Fibroblast of gingiva (primary cell): Measurements from ENCODE around the gene JAK1.
"Not testable (repeated sequence)": the region's sequence is repeated elsewhere in the genome, so short reads cannot be mapped to it uniquely, and the experiment has no call there.

Experiments
- DNase-seq: peaks from one replicate; pipeline ENCODE4 v3.0.0-alpha.2; 2011; ENCODE audit warnings: low read depth

Gene JAK1

DNA sequence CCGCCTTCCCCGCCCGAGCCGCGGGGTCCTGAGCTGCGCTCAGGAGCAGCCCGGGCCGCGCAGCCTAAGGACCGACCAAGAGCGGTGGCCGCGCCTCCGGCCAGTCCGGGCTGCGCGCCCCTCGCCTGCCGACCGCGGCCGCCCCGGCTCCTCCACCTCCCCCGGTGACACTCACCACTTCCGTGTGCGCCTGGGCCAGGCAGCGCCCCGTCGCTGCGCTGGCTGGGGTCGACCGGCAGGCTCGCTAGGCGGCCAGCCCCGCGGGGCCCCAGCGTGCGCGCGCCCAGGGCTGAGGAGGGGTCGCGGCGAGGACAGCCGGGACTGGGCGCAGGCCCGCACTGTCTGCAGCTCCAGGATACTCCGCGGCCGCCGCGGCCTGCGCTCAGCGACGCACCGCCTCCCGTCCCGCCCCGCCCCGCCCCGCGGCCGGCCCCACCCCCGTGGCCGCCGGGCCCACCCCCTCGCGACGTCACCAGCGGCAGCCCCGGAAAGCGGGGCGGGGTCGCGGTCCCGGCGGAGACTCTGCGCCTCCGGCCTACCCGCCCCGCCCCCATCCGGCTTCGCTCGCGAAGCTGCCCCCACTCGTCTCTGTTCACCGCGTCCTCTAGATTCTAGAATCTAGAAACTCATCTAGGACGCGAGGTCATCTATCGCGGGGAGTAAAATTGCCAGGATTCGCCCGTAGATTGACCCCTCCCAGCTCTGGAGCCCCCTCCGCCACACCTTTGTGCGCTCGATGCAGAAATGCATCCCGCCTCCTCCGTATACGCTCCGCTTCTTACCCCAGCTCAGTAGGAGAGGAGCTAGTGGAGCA, at the start of gene JAK1:
TSS of gene JAK1 (minus strand) at position 392 of the 814 bp plus-strand sequence. CDS start 80,285 bp downstream, outside the sequence.
- DNase-seq = peak; percentile 77

DNA sequence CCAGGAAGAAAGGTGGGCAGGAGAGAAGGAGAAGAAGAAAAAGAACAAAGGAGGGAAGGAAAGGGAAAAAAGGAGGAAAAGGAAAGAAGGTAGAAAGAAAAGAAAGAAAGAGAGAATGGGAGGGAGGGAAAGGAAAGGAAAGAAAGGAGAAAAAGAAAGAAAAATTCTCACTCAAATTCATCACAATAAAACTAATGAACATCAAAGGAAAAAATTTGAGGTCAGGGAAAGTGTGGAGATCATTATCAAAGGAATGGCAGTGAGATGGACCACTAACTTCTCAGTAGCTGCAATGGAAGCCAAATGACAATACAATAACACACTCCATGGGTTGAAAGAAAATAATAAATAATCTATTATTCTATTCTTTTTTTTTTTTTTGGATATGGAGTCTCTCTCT, 48.0 kb upstream of the JAK1 start:
- DNase-seq = no peak

DNA sequence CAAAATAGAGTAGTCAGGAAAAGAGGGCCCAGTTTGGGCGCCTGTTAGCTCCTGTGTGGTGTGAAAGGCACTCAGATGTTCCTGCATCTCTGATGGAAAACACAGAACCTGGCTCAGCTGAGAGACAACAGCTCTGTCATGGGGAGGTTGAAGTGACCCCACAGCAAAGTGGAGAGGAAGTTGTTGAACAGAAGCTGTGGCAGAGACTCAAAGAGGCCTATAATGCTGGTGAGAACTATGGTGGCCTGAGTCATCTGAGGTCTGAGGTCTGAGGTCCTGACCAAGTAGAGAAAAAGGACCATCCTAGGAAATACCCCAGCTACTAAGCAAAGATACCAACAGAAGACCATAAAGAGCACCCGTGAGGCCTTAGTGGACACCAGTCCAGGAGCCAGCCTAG, 45.6 kb upstream of the JAK1 start:
- DNase-seq = no peak

DNA sequence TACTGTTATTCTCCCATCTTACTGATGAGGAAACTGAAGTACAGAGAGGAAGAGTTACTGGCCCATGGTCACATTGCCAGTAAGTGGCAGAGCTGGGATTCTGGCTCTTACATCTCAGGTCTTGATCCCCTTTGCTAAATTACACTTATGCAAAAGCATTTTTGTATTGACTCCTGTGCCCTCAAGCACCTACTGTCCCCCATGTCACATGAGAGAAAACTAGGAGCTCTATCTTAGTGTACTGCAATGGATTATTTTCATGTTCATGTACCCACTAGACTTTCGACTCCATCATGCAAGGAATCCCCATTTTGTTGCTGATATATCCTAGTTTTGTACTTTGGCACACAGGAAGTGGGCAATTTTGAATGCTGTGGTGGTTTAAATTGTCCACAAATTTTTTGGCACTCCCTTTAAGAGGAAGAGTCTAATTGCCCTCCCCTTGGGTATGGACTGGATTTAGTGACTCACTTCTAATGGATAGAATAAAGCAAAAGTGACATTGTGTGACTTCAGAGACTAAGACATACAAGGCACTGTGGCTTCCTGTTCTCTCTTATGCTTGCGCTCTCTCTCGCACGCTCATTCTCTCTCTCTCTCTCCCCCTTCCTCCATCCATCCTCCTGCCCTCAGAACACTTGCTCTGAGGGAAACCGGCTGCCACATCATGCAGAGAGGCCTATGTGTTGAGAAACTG, 43.5 kb upstream of the JAK1 start:
- no peak for DNase-seq

DNA sequence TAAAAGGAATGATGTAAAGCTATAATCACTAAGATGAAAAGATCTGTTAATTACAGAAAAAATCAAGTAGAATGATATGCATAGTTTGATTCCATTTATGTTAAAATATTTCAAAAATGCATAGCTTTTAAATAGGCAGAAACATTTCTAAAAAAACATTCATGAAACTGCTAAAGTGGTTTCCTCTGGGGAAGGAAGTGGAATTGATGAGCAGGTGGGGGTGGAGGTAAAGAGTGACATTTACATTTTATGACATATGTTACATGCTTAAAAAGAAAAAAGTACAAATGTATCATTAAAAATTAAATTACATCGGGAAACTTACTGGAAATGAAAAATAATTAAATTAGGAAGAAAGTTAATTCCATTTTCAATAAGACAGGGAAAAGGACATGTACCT, 42.8 kb upstream of the JAK1 start:
- DNase-seq = no peak

DNA sequence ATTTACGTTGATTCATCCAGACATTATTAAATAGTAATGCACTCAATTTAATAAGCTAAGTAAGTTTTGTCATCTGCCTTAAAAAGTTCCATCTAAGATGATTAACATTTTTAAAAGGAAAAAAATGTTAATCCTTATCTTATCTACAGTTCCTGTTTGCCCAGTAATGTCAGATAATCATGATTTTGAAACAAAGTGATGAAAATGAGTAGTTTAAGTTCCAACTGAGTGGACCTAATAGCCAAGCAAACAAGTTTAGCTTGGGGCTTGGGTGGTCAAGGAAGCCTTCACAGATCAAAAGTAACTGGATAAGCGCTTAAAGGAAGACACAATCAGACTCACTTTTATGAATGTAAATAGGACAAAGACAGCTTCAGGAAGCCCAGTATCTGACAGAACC, 40.5 kb upstream of the JAK1 start:
- DNase-seq = no peak

DNA sequence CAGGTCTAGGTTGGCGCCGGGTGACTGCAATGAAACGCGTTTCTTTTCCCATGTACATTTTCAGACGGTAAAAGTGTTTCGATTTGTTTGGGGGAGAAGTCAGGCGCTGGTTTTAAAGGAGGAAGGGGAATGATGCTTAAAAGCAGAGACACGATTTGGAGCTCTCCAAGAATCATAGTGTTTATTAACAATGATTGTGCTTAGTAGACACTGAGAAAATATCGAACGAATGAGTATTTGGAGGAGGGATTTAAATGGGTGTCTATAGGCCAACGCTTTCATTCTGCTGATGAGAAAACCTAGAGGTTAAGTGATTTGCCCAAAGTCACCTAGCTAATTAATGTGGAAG, 36.9 kb upstream of the JAK1 start:
- no peak for DNase-seq

DNA sequence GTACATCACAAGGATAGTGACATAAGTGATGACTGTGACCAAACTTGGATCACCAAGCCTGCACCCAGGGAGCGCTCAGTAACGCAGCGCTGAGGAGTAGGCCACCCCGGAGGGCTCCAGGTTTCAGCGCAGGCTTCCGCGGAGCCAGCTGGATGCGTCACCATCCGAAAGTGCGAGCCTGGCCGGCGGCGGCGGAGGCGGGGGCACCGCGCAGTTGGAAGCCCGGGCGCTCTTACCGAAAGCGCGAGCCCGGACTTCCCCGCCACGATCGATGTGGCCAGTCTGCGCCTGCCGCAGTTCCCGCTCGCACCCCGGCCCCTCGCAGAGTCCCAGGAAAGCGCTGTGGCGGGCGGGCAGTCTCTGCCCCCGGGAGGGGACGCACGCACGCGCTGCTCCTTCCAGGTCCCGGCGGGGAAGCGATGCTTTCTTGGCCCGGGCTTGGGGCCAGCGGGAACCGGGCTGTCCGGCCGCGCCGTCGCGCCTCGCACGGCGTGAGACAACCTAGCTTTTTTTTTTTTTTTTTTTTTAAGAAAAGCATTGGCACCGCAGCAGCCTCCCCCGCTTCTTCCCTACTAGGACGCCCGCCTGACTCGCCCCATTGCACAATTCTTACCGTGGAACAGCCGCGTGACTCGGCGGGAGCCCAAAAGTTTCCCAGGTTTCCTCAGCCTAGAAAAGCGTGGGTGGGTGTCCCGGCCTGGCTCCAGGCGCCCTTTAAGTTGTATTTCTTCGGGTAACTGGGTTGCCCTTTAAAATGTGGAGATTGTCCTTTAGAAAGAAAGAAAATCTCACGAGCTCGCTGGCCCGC, 36.4 kb upstream of the JAK1 start:
- peak; percentile 82 for DNase-seq

DNA sequence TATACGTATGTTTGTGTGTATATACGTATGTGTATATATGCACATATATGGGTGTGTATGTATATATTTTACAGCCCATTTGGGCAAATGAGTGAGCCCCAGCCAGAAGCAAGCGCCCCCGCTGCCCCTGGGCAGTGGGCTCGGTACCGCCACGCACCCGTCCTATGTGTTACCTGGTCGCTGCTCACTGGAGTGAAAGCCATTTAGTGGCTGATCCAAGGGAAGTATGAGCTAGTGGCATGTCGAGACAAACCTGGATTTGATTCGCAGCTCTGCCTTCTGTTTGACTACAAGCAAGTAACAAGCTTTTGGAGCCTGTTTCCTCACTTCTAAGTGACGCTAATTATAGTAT, 35.8 kb upstream of the JAK1 start:
- DNase-seq = no peak

DNA sequence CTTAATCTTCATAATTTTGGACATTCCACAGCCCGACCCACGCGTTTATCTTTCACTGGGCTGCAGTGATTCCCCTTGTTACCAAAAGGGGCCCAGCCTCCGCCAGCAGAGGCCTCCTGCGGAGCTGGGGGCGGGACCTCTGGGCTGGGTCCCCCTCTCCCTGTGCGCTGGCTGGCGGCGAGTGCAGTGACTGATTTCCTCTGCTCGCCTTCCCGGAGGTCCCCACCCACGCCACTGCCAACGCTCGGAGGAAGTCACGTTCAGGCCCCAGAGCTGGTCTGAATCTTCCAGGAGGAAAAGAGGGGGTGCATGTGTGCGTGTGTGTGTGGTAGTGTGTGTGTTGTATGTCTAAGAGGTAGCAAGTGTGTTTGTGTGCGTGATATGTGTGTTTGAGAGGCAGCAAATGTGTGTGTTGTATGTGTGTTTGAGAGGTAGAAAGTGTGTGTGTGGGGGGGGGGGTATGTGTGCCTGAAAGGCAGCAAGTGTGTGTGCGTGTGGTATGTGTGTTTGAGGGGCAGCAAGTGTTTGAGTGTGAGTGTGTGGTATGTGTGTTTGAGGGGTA, 35.0 kb upstream of the JAK1 start:
- DNase-seq = peak; percentile 44

DNA sequence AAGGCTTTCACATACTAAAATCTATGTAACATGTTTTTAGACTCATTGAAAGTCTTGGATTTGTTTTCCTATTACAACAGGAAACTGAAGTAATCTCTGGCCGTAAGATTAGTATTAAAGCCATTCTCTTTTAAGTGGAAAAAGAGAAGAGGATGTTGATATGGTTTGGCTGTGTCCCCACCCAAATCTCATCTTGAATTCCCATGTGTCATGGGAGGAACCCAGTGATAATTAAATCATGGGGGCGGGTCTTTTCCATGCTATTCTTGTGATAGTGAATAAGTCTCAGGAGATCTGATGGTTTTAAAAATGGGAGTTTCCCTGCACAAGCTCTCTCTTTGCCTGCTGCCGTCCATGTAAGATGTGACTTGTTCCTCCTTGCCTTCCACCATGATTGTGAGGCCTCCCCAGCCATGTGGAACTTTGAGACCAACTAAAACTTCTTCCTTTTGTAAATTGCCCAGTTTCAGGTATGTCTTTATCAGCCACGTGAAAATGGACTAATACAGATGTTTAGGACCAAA, 32.1 kb upstream of the JAK1 start:
- DNase-seq = not testable (repeated sequence)

DNA sequence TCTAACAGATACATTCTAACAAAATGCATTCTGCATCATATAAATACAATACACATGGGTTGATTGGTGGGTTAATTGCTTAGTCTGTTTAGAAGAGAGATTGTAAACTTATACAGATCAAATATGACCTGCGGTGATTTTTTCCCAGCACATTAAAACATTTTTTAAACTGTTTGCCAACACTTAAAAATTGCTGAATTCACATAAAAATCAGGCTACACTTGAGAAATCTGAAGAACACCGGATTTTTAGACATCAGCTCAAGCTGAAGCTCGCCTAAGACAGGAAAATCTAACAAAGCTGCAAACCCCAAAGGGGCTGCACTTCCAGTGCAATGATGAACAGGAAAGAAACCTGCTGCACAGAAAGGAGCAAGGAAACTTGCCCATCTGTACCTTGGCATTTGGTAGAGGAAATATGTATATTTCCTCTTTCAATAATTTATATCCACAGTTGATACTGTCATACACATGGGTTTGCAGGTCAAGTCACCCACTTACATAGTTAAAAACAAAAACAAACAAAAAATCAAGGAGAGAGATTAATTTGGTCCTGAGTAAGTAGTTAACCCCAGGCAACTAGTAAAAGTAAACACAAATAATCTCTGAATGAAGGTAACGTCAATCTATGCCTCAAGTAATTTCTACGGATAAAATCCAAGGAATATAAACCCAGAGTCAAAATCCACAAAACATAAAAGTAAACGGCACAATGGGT, 30.4 kb upstream of the JAK1 start:
- no peak for DNase-seq

DNA sequence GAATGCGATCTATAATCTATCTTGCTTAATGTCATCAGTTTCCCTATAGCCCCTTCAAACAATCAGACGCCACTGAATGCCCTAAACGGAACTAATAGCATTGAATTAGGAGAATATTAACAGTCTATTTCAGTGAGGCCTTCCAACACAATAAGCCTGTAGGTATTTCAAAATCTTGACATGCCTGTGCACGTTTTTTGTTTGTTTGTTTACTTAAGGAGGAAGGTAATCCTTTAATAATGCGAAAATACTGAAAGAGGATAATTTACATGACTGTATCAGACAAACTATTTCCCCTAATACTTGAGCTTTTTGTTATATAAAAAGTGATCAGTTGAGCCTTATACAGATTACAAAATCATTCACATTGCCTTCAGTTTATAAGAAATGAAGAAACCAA, 29.0 kb upstream of the JAK1 start:
- no peak for DNase-seq

DNA sequence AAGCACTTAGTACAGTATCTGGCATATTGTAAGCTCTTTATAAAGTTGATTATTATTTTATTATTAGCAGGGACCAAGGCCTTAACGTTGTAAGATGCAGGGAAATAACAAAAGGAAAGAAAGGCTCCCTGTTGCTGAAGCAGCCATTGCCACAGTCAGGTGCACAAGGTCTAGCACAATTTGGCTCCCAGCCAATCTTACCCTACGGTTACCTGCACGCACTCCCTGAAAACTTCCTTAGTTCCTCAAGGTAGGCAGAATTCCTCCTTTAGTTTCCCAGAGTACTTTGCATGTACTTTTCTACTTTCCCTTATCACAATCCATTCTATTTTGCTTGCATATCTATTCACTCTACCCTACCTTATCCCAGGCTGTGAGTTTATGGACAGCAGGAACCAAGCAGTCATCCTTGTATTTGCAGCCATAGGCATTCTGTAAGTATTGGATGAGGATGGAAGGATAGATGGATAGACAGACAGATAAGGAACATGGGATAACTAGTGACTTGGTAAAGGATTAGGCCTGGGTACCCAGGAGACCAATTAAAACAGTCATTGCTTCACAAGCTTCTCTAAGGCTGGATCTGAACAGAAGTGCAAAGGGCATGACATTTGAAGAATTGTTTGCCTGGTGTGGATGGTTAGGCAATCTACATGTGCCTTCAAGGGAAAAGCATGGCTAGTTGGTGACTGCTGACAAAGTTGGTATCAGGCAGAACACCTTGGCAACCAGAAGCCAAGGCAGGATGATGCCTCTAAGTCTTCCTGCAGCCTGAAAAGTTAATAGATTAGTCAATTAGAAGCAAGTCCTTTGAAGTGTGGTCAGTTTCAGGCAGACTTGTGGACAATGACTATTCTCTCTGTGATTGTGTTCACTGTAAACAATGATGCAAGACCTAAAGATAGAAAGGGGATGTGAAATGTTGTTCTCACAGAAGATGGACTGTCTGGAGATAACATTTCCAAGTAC, 20.8 kb upstream of the JAK1 start:
- DNase-seq = peak; percentile 47

DNA sequence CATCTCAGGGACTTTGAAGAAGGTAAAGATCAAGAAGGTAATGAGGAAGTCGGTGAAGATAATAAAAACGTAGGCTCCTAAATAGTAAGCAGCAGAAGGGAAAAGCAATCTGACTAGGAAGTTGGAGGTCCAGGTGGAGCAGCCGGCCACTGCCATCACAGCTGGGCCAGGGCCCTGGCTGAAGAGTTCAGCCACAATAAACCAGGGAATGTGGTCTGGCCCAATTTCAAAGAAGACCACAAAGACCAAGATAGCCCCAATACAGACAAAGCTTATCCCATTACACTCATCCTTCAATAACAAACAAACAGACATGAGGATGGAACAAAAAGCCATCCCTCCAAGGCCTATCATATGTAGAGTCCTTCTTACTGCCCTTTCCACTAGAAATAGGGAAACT, 18.4 kb upstream of the JAK1 start:
- DNase-seq = no peak

DNA sequence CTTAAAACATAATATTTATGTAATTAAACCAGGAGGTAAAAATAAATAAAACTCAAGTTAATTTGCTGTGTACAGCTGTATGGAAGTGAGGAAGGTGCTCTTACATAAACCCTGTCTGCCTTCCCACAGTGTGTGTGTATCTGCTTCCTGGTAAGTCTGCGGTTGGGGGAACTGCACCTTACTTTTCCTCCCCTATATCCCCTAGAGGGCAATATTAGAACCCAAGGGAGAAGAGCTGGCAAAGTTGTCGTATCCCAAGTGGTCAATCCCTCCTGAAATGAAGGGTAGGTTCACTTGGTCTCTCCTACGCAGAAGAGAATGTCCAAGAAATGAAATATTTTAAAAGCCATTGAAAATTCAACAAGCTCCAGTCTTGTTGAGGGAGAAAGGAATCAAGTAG, 17.8 kb upstream of the JAK1 start:
- DNase-seq = no peak

DNA sequence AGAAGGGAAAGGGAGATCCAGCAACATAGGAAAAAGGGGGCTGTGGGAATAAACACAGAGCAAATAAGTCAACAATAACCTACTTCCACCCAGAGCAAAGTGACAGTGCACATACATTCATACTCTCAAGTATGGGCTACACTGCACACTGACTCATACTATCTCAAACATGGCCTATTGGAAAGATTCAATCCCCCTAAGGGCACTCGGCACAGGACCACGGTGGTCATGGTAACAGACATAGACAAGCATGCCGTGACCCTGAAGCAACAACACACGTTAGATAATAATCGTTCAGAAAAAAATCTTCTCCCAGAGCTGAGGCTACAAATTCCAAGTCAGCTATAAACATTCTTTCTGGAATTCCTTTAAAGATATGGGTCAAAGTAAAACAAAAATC, 16.8 kb upstream of the JAK1 start:
- DNase-seq = peak; percentile 15

DNA sequence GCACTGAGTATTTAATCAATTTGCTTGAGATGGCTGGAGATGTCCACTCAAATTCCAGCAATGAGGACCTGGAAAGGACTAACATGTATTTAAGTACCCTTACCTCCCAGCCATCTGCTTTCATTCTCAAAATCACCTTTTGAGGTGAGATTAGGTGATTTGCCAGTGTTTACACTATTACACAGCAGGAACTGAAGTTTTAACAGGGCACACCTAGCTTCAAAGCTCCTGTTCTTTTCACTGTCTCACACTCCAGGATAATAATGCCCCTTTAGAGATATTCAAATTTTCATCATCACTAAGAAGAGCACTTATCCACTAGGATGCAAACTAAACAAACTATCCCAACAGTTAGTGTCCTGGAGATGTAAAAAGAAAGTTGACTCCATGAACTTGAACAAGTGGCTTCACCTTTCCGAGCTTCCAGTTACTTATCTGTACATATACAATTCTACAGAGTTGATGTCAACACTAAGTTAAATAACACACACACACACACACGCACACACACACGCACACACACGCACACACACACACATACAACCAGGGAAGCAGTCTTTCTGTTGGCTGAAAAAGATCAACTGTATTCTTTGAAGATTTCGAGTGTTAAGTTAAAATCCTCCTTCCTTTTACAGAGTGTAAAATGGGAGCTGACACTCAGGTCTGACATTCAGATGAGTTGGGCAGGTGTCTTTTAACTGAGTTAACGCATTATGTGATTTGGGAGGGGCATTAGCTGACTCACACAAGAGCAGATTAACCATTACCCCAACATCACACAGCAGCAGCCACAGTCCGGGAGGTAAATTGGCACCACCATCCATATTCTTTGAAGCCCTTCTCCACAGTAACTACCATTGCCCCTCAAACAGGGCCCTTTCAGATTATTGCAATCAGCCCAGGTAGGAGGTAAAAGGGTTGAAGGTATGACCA, 15.5 kb upstream of the JAK1 start:
- no peak for DNase-seq
